Prostate gland (tissue), 2 donors: ENCODE data around the gene CLIP4. TPM values are rescaled to one million over a fixed set of nuclear protein-coding genes. Genes with fewer than 3 reads are reported as not detected.

Source experiments
- DNase-seq: peaks from one replicate; pipeline ENCODE4 v3.0.0-alpha.2; 2019; ENCODE audit warnings: low spot score
- H3K27ac ChIP-seq, 2 donors: fragments of 200-600 bp; sonication (generic); 2 replicates each; pipeline ENCODE4 v1.5.1; 2017 to 2019
- H3K27me3 ChIP-seq: fragments of 200-600 bp; sonication (generic); replicated peaks from 2 replicates; pipeline ENCODE4 v1.5.1; 2019; ENCODE audit not compliant: insufficient read depth
- H3K36me3 ChIP-seq, 2 donors: fragments of 200-600 bp; sonication (generic); 1 replicate in 1 of 2; 2 replicates in 1 of 2; pipeline versions ENCODE4 v1.5.1 to v1.8.1; 2017 to 2019
- H3K4me1 ChIP-seq: fragments of 200-600 bp; sonication (generic); replicated peaks from 2 replicates; pipeline ENCODE4 v1.5.1; 2019
- H3K4me3 ChIP-seq, 2 donors: fragments of 200-600 bp; sonication (generic); 2 replicates each; pipeline ENCODE4 v1.5.1; 2017 to 2019
- H3K9me3 ChIP-seq: fragments of 200-600 bp; sonication (generic); 2 replicates; pipeline ENCODE4 v1.5.1; 2017
- POLR2A ChIP-seq: fragments of 450-650 bp; IDR thresholded peaks from one replicate; pipeline ENCODE4 v1.6.1; 2016; ENCODE audit warnings: antibody characterized with exemption, mild to moderate bottlenecking
- POLR2AphosphoS5 ChIP-seq: sonication (generic); formaldehyde crosslinking; IDR thresholded peaks from one replicate; pipeline ENCODE4 v1.6.1; 2017; ENCODE audit warnings: antibody characterized with exemption
- WGBS: methylation state at CpG from one replicate; pipeline ENCODE4 v1.1.5; 2018; 5-methylcytosine and 5-hydroxymethylcytosine counted together
- intact Hi-C: fragments of 100-400 bp; cut with DNase I; formaldehyde crosslinking; loops from one replicate; pipeline ENCODE4 v1.14.2; 2022
- total RNA-seq, 2 donors: library from RNA; depleted of rRNA; stranded (reverse); fragments of >200 nt; gene quantifications; one replicate each; pipeline ENCODE4 v1.1.0, GENCODE V29; 2016
- TF ChIP-seq, protein P1 (sequence below), 4 experiments: fragments of 200-600 bp in 2 of 4; fragments of 450-650 bp in 2 of 4; sonication (generic) in 2 of 4; IDR thresholded peaks; 1 replicate in 3 of 4; 2 replicates in 1 of 4; pipeline ENCODE4 v1.5.1; 2016 to 2019; ENCODE audit warnings: antibody characterized with exemption in 4 of 4, mild to moderate bottlenecking in 2 of 4, moderate library complexity in 2 of 4

Gene CLIP4
- total RNA-seq, 2 donors from 2014 or later: 26.1 to 30.3 TPM

DNA sequence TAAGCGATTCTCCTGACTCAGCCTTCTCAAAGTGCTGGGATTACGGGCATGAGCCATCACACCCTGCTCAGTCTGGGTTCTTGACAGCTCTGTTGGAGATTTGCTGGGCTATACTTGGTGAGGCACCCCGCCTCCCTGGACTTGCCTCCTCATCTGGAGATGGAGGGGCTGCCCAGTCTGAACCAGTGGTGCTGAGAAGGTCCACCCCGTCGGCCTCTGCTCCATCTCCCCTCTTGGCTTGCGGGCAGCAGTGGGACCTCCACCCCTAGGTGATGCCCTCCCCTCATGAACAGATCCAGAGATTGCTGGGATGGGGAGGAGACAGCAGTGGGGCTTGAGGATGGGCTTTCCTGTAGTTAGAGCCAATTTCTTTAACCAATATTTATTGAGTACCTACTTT is 120.9 kb downstream of the CLIP4 start:
- intact Hi-C loops: no loop called here
- Histone ChIP-seq H3K4me1 (no peaks in the 10 kb centered on the region), H3K27ac (no peak overlapping the region), H3K9me3 (no peaks in the 10 kb centered on the region), H3K4me3 (no peak overlapping the region), H3K27me3 (no peaks in the 10 kb centered on the region), H3K36me3 (no peaks in the 10 kb centered on the region)
- WGBS: 94% methylated on average over 6 of the region's 6 CpGs
- TF ChIP-seq, protein P1, sequence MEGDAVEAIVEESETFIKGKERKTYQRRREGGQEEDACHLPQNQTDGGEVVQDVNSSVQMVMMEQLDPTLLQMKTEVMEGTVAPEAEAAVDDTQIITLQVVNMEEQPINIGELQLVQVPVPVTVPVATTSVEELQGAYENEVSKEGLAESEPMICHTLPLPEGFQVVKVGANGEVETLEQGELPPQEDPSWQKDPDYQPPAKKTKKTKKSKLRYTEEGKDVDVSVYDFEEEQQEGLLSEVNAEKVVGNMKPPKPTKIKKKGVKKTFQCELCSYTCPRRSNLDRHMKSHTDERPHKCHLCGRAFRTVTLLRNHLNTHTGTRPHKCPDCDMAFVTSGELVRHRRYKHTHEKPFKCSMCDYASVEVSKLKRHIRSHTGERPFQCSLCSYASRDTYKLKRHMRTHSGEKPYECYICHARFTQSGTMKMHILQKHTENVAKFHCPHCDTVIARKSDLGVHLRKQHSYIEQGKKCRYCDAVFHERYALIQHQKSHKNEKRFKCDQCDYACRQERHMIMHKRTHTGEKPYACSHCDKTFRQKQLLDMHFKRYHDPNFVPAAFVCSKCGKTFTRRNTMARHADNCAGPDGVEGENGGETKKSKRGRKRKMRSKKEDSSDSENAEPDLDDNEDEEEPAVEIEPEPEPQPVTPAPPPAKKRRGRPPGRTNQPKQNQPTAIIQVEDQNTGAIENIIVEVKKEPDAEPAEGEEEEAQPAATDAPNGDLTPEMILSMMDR (IDR thresholded peaks at IDR 0.05): no peak
- no peak for TF ChIP-seq POLR2A
- no peak for TF ChIP-seq POLR2AphosphoS5
- DNase-seq: no peak

GRCh38 chr2:29238497-29238896 is 123.3 kb downstream of the CLIP4 start:
- Histone ChIP-seq H3K4me1 (no peaks in the 10 kb centered on the region), H3K36me3 (no peaks in the 10 kb centered on the region), H3K9me3 (no peaks in the 10 kb centered on the region), H3K27me3 (no peaks in the 10 kb centered on the region), H3K27ac (no peak overlapping the region), H3K4me3 (no peak overlapping the region)
- TF ChIP-seq POLR2AphosphoS5: no peak
- TF ChIP-seq, protein P1 (IDR thresholded peaks at IDR 0.05): peak in 3 of 4 experiments; percentile 29 to 56 (median 51)
- DNase-seq: no peak
- intact Hi-C loops: no loop called here
- WGBS: 74% methylated on average over 7 of the region's 7 CpGs

Other genes with a start within 250 kb of the CLIP4 start
- 10 to 100 TPM; 19.6 to 26.4 TPM for gene TRMT61B, start 245.1 kb upstream of the CLIP4 start, total RNA-seq
- gene WDR43, start 220.7 kb upstream of the CLIP4 start, total RNA-seq: 10 to 100 TPM; 30.6 to 36.9 TPM
- under 1 TPM; 0.36 to 0.62 TPM for gene TOGARAM2, start 134.1 kb upstream of the CLIP4 start, total RNA-seq
- not detected for gene PCARE, start 40.9 kb upstream of the CLIP4 start, total RNA-seq